HEK293 (cell line): Measurements from ENCODE around the gene SLAMF7.

Experiments used
- CTCF ChIA-PET: fragments of 350-600 bp; formaldehyde crosslinking; extraction: SDS; loops from one replicate; lab custom pipeline; 2021; ENCODE audit warnings: antibody characterized with exemption; lab: Yijun Ruan, JAX
- POLR2A ChIA-PET: fragments of 300-600 bp; formaldehyde crosslinking; extraction: SDS; loops from one replicate; lab custom pipeline; 2020; ENCODE audit warnings: antibody characterized with exemption, inconsistent platforms; lab: Yijun Ruan, JAX
- H3K27ac ChIP-seq: fragments of 200-500 bp; sonication (Bioruptor generic); 2 replicates; pipeline ENCODE4 v1.5.1; 2014; ENCODE audit warnings: low read depth, low read length, control low read depth, inconsistent platforms; ENCODE audit errors: extremely low read depth
- H3K36me3 ChIP-seq, 2 experiments: fragments of 200-500 bp in 1 of 2; sonication (Bioruptor generic) in 1 of 2; 1 replicate in 1 of 2; 2 replicates in 1 of 2; pipeline ENCODE4 v1.5.1; 2014 to 2017; ENCODE audit warnings: inconsistent platforms in 2 of 2, low read length in 2 of 2; ENCODE audit not compliant: control insufficient read depth in 2 of 2, insufficient read depth in 1 of 2
- H3K4me1 ChIP-seq: fragments of 200-500 bp; sonication (Bioruptor generic); 2 replicates; pipeline ENCODE4 v1.5.1; 2014; ENCODE audit warnings: mild to moderate bottlenecking, low read length, inconsistent platforms; ENCODE audit not compliant: control insufficient read depth, insufficient read depth
- H3K4me3 ChIP-seq: 2 replicates; pipeline ENCODE4 v1.5.1; 2011; ENCODE audit warnings: low read depth, mild to moderate bottlenecking, control low read depth, low read length, moderate library complexity
- H3K9me3 ChIP-seq: fragments of 200-500 bp; sonication (Bioruptor generic); 2 replicates; pipeline ENCODE4 v1.5.1; 2014; ENCODE audit warnings: low read depth, low read length, inconsistent platforms; ENCODE audit not compliant: control insufficient read depth, insufficient read depth
- BCL11A ChIP-seq: fragments of 450-650 bp; formaldehyde crosslinking; IDR thresholded peaks from 2 replicates; pipeline ENCODE4 v1.5.1; 2016; ENCODE audit warnings: low read depth, missing biosample characterization, missing genetic modification characterization
- CTCF ChIP-seq: fragments of 450-650 bp; formaldehyde crosslinking; IDR thresholded peaks from 2 replicates; pipeline ENCODE4 v1.5.1; 2016; ENCODE audit warnings: missing biosample characterization, missing genetic modification characterization
- KLF1 ChIP-seq: fragments of 450-650 bp; formaldehyde crosslinking; IDR thresholded peaks from 2 replicates; pipeline ENCODE4 v1.5.1; 2016; ENCODE audit warnings: missing biosample characterization, missing genetic modification characterization
- PATZ1 ChIP-seq: fragments of 450-650 bp; formaldehyde crosslinking; IDR thresholded peaks from 2 replicates; pipeline ENCODE4 v1.5.1; 2016; ENCODE audit warnings: missing biosample characterization, missing genetic modification characterization
- PBX3 ChIP-seq: sonication (generic); formaldehyde crosslinking; IDR thresholded peaks from 2 replicates; pipeline ENCODE4 v1.8.1; 2022; ENCODE audit warnings: mild to moderate bottlenecking, moderate library complexity, missing genetic modification reagents
- SP7 ChIP-seq: fragments of 450-650 bp; formaldehyde crosslinking; IDR thresholded peaks from 2 replicates; pipeline ENCODE4 v1.5.1; 2016; ENCODE audit warnings: missing biosample characterization, missing genetic modification characterization
- ZBTB49 ChIP-seq: fragments of 450-650 bp; formaldehyde crosslinking; IDR thresholded peaks from 2 replicates; pipeline ENCODE4 v1.5.1; 2016; ENCODE audit warnings: missing biosample characterization, missing genetic modification characterization, low read depth
- ZFP3 ChIP-seq: fragments of 450-650 bp; formaldehyde crosslinking; IDR thresholded peaks from 2 replicates; pipeline ENCODE4 v1.5.1; 2016; ENCODE audit warnings: low read depth, missing biosample characterization, missing genetic modification characterization
- ZNF112 ChIP-seq: fragments of 450-650 bp; formaldehyde crosslinking; IDR thresholded peaks from 2 replicates; pipeline ENCODE4 v1.5.0; 2017; ENCODE audit warnings: missing biosample characterization, missing genetic modification characterization
- ZNF146 ChIP-seq: fragments of 450-650 bp; formaldehyde crosslinking; IDR thresholded peaks from 2 replicates; pipeline ENCODE4 v1.5.1; 2016; ENCODE audit warnings: missing biosample characterization, missing genetic modification characterization
- ZNF302 ChIP-seq: fragments of 450-650 bp; formaldehyde crosslinking; IDR thresholded peaks from 2 replicates; pipeline ENCODE4 v1.5.1; 2016; ENCODE audit warnings: missing biosample characterization, missing genetic modification characterization, low read depth
- ZNF350 ChIP-seq: fragments of 450-650 bp; formaldehyde crosslinking; IDR thresholded peaks from 2 replicates; pipeline ENCODE4 v1.5.0; 2017; ENCODE audit warnings: missing biosample characterization, mild to moderate bottlenecking, missing genetic modification characterization
- ZNF521 ChIP-seq: fragments of 450-650 bp; formaldehyde crosslinking; IDR thresholded peaks from 2 replicates; pipeline ENCODE4 v1.5.1; 2017; ENCODE audit warnings: missing biosample characterization, mild to moderate bottlenecking, missing genetic modification characterization
- ZNF529 ChIP-seq: fragments of 450-650 bp; formaldehyde crosslinking; IDR thresholded peaks from 2 replicates; pipeline ENCODE4 v1.5.1; 2017; ENCODE audit warnings: missing genetic modification characterization, missing biosample characterization; ENCODE audit not compliant: insufficient replicate concordance

SLAMF7 gene

GRCh38 chr1:160800645-160801408, 61.8 kb downstream of the SLAMF7 start (continued):
- no peak for TF ChIP-seq ZNF146
- TF ChIP-seq ZNF521: no peak

GRCh38 chr1:160801836-160802580, 63.0 kb downstream of the SLAMF7 start:
- POLR2A ChIA-PET: no interaction called here
- TF ChIP-seq CTCF (tag by site-specific recombination) (no peak), KLF1 (tag by site-specific recombination) (no peak), ZNF302 (tag by site-specific recombination) (no peak), ZNF529 (no peak), ZNF350 (no peak), PATZ1 (tag by site-specific recombination) (no peak), ZNF112 (tag by site-specific recombination) (no peak), SP7 (tag by site-specific recombination) (no peak), ZFP3 (tag by site-specific recombination) (no peak), ZBTB49 (no peak), PBX3 (CRISPR knock-in tag) (no peak), BCL11A (tag by site-specific recombination) (no peak)
- Histone ChIP-seq H3K4me1 (no peaks in the 10 kb centered on the region), H3K36me3 (no peaks in the 10 kb centered on the region), H3K4me3 (no peak overlapping the region), H3K27ac (no peak overlapping the region), H3K9me3 (no peaks in the 10 kb centered on the region)
- CTCF ChIA-PET: interaction anchor here (0.6 to 2.7 kb wide), 2 partner anchors 22 to 150 kb away, joined by 3 to 12 read pairs; no protein-coding TSS in a partner anchor
